AG09309 (cell line): ENCODE measurements around the gene FNDC3B.

Experiments
- DNase-seq: peaks from one replicate; pipeline ENCODE4 v3.0.0-alpha.2; 2010; ENCODE audit warnings: low read depth
- H3K4me3 ChIP-seq: 2 replicates; pipeline ENCODE4 v1.5.1; 2011; ENCODE audit warnings: mild to moderate bottlenecking, low read depth, low read length, moderate library complexity; ENCODE audit not compliant: control insufficient read depth
- TF ChIP-seq, protein P1 (sequence below): IDR thresholded peaks from 2 replicates; pipeline ENCODE4 v1.5.1; 2011; ENCODE audit warnings: mild to moderate bottlenecking, low read depth, low read length, inconsistent platforms; ENCODE audit not compliant: insufficient read depth, control insufficient read depth; ENCODE audit errors: missing control alignments

The FNDC3B gene

DNA sequence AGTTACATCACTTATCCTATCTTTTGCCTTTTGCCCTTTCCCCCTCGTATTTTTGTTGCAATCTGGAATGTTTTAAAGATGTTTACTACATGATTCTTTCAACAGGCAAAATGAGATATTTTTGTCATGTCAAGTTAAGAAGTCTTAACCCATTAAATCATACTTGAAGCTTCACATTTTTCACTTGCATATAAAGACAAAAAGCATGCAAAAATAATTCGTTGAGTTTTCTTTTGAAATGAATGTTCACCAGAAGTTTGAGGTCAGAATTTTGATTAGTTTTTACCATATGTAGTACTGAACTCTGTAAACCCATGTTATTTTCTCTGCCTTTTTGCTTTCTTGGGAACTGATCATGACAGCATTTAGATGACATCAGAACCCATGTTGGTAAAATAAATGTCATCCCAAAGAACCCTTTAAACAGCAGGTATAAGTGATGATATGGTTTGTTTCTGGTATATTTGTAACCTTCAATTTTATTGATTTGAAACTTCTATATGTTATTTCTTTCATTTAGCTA is 220.4 kb downstream of the FNDC3B start:
- TF ChIP-seq, protein P1, sequence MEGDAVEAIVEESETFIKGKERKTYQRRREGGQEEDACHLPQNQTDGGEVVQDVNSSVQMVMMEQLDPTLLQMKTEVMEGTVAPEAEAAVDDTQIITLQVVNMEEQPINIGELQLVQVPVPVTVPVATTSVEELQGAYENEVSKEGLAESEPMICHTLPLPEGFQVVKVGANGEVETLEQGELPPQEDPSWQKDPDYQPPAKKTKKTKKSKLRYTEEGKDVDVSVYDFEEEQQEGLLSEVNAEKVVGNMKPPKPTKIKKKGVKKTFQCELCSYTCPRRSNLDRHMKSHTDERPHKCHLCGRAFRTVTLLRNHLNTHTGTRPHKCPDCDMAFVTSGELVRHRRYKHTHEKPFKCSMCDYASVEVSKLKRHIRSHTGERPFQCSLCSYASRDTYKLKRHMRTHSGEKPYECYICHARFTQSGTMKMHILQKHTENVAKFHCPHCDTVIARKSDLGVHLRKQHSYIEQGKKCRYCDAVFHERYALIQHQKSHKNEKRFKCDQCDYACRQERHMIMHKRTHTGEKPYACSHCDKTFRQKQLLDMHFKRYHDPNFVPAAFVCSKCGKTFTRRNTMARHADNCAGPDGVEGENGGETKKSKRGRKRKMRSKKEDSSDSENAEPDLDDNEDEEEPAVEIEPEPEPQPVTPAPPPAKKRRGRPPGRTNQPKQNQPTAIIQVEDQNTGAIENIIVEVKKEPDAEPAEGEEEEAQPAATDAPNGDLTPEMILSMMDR: no peak

DNA sequence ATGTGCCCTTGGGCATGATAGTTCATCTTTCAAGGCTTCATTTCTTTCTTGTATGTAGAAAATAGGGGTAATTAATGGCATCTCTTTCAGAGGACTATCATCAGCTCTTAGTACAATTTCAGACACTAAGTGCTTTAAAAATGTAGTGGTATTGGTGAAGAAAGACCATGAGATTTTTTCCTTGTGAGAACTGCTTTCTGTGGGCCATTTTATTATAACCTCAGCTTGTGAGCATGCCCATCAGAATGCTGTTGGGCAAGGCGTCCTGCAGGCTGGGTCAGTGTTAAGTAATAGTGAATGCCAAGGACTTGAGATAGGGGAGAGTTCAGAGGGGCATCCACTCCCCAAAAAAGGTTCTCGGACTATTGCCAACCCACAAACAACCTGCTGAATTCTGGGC is 221.0 kb downstream of the FNDC3B start:
- DNase-seq: peak; percentile 87
- TF ChIP-seq, protein P1: no peak
- no peak overlapping the region for H3K4me3 ChIP-seq

More for the DNA sequence above, 220.4 kb downstream of the FNDC3B start:
- DNase-seq: no peak
- no peak overlapping the region for H3K4me3 ChIP-seq

DNA sequence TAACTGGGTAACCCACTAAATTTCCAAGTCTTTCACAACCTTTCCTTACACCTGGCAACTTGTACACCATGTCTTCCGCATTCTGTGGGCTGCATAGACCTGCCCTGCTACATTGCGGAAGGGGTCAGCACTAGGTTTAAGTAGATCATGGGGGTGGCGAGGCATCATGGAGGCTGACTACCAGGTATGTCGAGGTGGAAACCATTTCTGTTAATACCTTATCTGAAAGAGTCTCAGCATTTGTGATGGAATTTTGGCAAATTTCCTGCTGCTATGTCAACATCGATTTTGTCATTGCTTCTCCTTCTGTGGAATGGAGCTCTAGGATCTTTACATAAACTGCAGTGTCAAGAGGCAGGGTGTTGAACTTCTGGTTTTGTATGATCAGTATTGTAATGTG is 221.7 kb downstream of the FNDC3B start:
- TF ChIP-seq, protein P1: no peak
- no peak overlapping the region for H3K4me3 ChIP-seq
- DNase-seq: no peak

- DNase-seq: no peak
- H3K4me3 ChIP-seq: no peak overlapping the region
- TF ChIP-seq, protein P1: no peak
These were observed 223.7 kb downstream of the FNDC3B start for GRCh38 chr3:172262991-172263608.

DNA sequence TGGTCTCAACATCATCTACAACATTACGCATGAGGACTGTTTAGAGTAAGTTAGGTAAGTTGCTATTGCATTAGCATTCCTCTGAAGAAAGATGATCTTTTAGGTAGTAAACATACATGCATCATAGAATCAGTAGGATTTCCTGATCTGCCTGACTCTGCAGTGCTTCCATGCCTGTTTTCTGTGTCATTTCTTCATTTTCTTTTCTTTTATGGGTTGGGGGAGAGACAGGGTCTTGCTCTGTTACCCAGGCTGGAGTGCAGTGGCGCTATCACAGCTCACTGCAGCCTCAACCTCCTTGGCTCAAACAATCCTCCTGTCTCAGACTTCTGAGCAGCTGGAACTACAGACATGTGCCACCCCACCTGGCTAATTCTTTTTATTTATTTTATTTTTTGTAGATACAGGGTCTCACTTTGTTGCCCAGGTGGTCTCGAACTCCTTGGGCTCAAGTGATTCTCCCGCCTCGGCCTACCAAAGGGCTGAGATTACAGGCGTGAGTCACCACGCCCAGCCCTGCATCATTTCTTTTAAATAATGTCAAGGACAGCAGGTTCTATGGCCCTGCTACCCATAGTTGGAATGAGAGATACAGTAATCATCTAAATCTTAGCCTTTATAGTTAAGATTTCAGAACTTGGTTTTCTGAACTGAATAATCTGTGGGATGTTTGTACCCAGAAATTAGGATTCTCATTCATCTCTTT is 224.6 kb downstream of the FNDC3B start:
- TF ChIP-seq, protein P1: no peak
- no peak overlapping the region for H3K4me3 ChIP-seq
- DNase-seq: no peak

GRCh38 chr3:172266103-172266502 is 226.7 kb downstream of the FNDC3B start:
- no peak overlapping the region for H3K4me3 ChIP-seq
- DNase-seq: no peak
- TF ChIP-seq, protein P1: no peak
